IMR-90 (cell line): ENCODE data around the gene KMT2B. TPM values are rescaled to one million over a fixed set of nuclear protein-coding genes. Genes with fewer than 3 reads are reported as not detected.

Experiments
- ATAC-seq: fragments of 200-7000 bp; cut with Tn5 transposase; 2 replicates; pipeline ENCODE4 v1.9.1; 2020; ENCODE audit warnings: low read depth, mild to moderate bottlenecking, moderate library complexity
- BruUV-seq: library from RNA; stranded (reverse); fragments of 400-500 nt; replicated peaks from 2 replicates; lab custom pipeline; 2021; lab: Mats Ljungman, UMichigan
- CTCF ChIA-PET: fragments of 300-600 bp; formaldehyde crosslinking; extraction: SDS; loops from one replicate; lab custom pipeline; 2021; ENCODE audit warnings: antibody characterized with exemption; lab: Yijun Ruan, JAX
- POLR2A ChIA-PET: fragments of 300-600 bp; sonication (Branson Sonifier 250); formaldehyde crosslinking; loops from one replicate; lab custom pipeline; 2022; ENCODE audit warnings: antibody characterized with exemption; ENCODE audit not compliant: unreplicated experiment; lab: Charles Lee
- DNase-seq: peaks from one replicate; pipeline ENCODE4 v3.0.0; 2013
- H2AFZ ChIP-seq: replicated peaks from 2 replicates; pipeline ENCODE3; 2013; ENCODE audit warnings: low read length, mild to moderate bottlenecking; ENCODE audit not compliant: poor library complexity
- H2AK5ac ChIP-seq: 2 replicates; pipeline ENCODE4 v1.6.1; 2013; ENCODE audit warnings: low read depth, low read length, inconsistent platforms
- H2AK9ac ChIP-seq: replicated peaks from 2 replicates; pipeline ENCODE3; 2013; ENCODE audit warnings: mild to moderate bottlenecking, low read depth, low read length, moderate library complexity; ENCODE audit not compliant: poor library complexity
- H2BK120ac ChIP-seq: 2 replicates; pipeline ENCODE4 v1.6.1; 2013; ENCODE audit warnings: low read depth, low read length, inconsistent platforms
- H2BK15ac ChIP-seq: 3 replicates; pipeline ENCODE4 v1.6.1; 2013; ENCODE audit warnings: low read depth, low read length, inconsistent platforms
- H2BK20ac ChIP-seq: 2 replicates; pipeline ENCODE4 v1.6.1; 2013; ENCODE audit warnings: low read depth, mild to moderate bottlenecking, inconsistent platforms, low read length, moderate library complexity
- H2BK5ac ChIP-seq: 2 replicates; pipeline ENCODE4 v1.6.1; 2013; ENCODE audit warnings: mild to moderate bottlenecking, low read depth, low read length, inconsistent platforms; ENCODE audit not compliant: poor library complexity, severe bottlenecking
- H3K14ac ChIP-seq: replicated peaks from 2 replicates; pipeline ENCODE4 v1.6.1; 2013; ENCODE audit warnings: low read depth, low read length, inconsistent platforms
- H3K18ac ChIP-seq: 2 replicates; pipeline ENCODE4 v1.6.1; 2013; ENCODE audit warnings: low read depth, low read length, control low read depth
- H3K23ac ChIP-seq: 2 replicates; pipeline ENCODE4 v1.6.1; 2013; ENCODE audit warnings: low read depth, low read length, inconsistent platforms
- H3K27ac ChIP-seq: 2 replicates; pipeline ENCODE4 v1.5.1; 2013; ENCODE audit warnings: mild to moderate bottlenecking, control low read depth, low read length; ENCODE audit not compliant: insufficient read depth
- H3K27me3 ChIP-seq: 2 replicates; pipeline ENCODE4 v1.6.1; 2013; ENCODE audit warnings: low read length; ENCODE audit not compliant: control insufficient read depth, insufficient read depth
- H3K36me3 ChIP-seq: 2 replicates; pipeline ENCODE4 v1.6.1; 2013; ENCODE audit warnings: low read length, mixed read lengths; ENCODE audit not compliant: control insufficient read depth, insufficient read depth
- H3K4ac ChIP-seq: 2 replicates; pipeline ENCODE4 v1.6.1; 2013; ENCODE audit warnings: low read depth, low read length, inconsistent platforms
- H3K4me1 ChIP-seq: 2 replicates; pipeline ENCODE4 v1.6.1; 2013; ENCODE audit warnings: low read length, mixed read lengths; ENCODE audit not compliant: control insufficient read depth, insufficient read depth
- H3K4me2 ChIP-seq: 2 replicates; pipeline ENCODE4 v1.6.1; 2013; ENCODE audit warnings: low read depth, mild to moderate bottlenecking, control low read depth, low read length, moderate library complexity
- H3K4me3 ChIP-seq: 2 replicates; pipeline ENCODE4 v1.5.1; 2013; ENCODE audit warnings: low read depth, mild to moderate bottlenecking, control low read depth, low read length, moderate library complexity; ENCODE audit not compliant: insufficient read depth
- H3K56ac ChIP-seq: 2 replicates; pipeline ENCODE4 v1.6.1; 2013; ENCODE audit warnings: low read length, inconsistent platforms; ENCODE audit not compliant: insufficient read depth; ENCODE audit errors: extremely low read depth
- H3K79me1 ChIP-seq, 2 experiments: 2 replicates each; pipeline ENCODE4 v1.6.1; 2013; ENCODE audit warnings: low read length in 2 of 2, inconsistent platforms in 1 of 2, low read depth in 1 of 2
- H3K9ac ChIP-seq: 2 replicates; pipeline ENCODE4 v1.6.1; 2013; ENCODE audit warnings: low read depth, low read length, control low read depth
- H3K9me1 ChIP-seq: 2 replicates; pipeline ENCODE4 v1.6.1; 2013; ENCODE audit warnings: low read length, inconsistent platforms; ENCODE audit not compliant: insufficient read depth
- H3K9me3 ChIP-seq: 2 replicates; pipeline ENCODE4 v1.6.1; 2013; ENCODE audit warnings: low read length; ENCODE audit not compliant: control insufficient read depth, insufficient read depth
- H4K20me1 ChIP-seq: 2 replicates; pipeline ENCODE4 v1.6.1; 2013; ENCODE audit warnings: low read length, inconsistent platforms; ENCODE audit not compliant: insufficient read depth
- H4K5ac ChIP-seq: 2 replicates; pipeline ENCODE4 v1.6.1; 2013; ENCODE audit warnings: mild to moderate bottlenecking, low read depth, low read length, control low read depth
- H4K8ac ChIP-seq, 2 experiments: 2 replicates each; pipeline ENCODE4 v1.6.1; 2013; ENCODE audit warnings: low read depth in 2 of 2, low read length in 2 of 2, control low read depth in 1 of 2, inconsistent platforms in 1 of 2
- H4K91ac ChIP-seq: 2 replicates; pipeline ENCODE4 v1.6.1; 2013; ENCODE audit warnings: low read depth, low read length, inconsistent platforms; ENCODE audit not compliant: insufficient read depth
- FOS ChIP-seq: fragments of 150-350 bp; IDR thresholded peaks from 2 replicates; pipeline ENCODE4 v1.6.1; 2016; ENCODE audit warnings: low read depth, low read length
- MAFK ChIP-seq: IDR thresholded peaks from 2 replicates; pipeline ENCODE4 v1.6.1; 2012; ENCODE audit warnings: low read depth, low read length, improper control_type of control experiment
- MAZ ChIP-seq: IDR thresholded peaks from 2 replicates; pipeline ENCODE4 v1.6.1; 2012; ENCODE audit warnings: low read depth, mild to moderate bottlenecking, low read length, improper control_type of control experiment, moderate library complexity, borderline replicate concordance
- MXI1 ChIP-seq: IDR thresholded peaks from 2 replicates; pipeline ENCODE4 v1.6.1; 2012; ENCODE audit warnings: low read depth, mild to moderate bottlenecking, low read length, moderate library complexity, borderline replicate concordance
- POLR2A ChIP-seq: IDR thresholded peaks from 2 replicates; pipeline ENCODE4 v1.6.1; 2012; ENCODE audit warnings: mild to moderate bottlenecking, low read depth, low read length
- RFX5 ChIP-seq: IDR thresholded peaks from 2 replicates; pipeline ENCODE4 v1.8.0; 2012; ENCODE audit warnings: low read depth, mild to moderate bottlenecking, low read length, moderate library complexity
- WGBS, 2 experiments: methylation state at CpG; one replicate each; pipeline versions ENCODE4 v1.1.5 to v1.1.7; 2013; ENCODE audit warnings: missing lambda C conversion rate in 2 of 2; ENCODE audit not compliant: insufficient read length in 1 of 2; ENCODE audit errors: extremely low coverage in 2 of 2; 5-methylcytosine and 5-hydroxymethylcytosine counted together
- dilution Hi-C: fragments of 300-500 bp; cut with HindIII; formaldehyde crosslinking; loops from one replicate; pipeline ENCODE4 v1.14.3; 2018; ENCODE audit warnings: low sequenced_read_pairs; ENCODE audit not compliant: unreplicated experiment
- in situ Hi-C: fragments of 300-500 bp; cut with MboI; formaldehyde crosslinking; loops from 3 replicates; pipeline ENCODE4 v1.14.3; 2019; ENCODE audit warnings: low sequenced_read_pairs, inconsistent platforms, mixed read lengths
- intact Hi-C: fragments of 100-400 bp; cut with micrococcal nuclease; formaldehyde crosslinking; loops from 2 replicates; pipeline ENCODE4 v1.10.0; 2022
- polyA plus RNA-seq, 3 experiments: library from polyadenylated mRNA; depleted of rRNA; stranded (reverse); fragments of >200 nt; gene quantifications; 2 replicates each; pipeline ENCODE4 v1.2.3, GENCODE V29; 2012; ENCODE audit warnings: low replicate concordance in 1 of 3
- total RNA-seq: library from RNA; depleted of rRNA; stranded (reverse); fragments of >200 nt; gene quantifications from 2 replicates; pipeline ENCODE4 v1.2.3, GENCODE V29; 2012

The KMT2B gene
- total and polyA plus RNA-seq, 2 of the 4 experiments (the other 2 are of a cell fraction) = 3.0 to 30.7 TPM

DNA sequence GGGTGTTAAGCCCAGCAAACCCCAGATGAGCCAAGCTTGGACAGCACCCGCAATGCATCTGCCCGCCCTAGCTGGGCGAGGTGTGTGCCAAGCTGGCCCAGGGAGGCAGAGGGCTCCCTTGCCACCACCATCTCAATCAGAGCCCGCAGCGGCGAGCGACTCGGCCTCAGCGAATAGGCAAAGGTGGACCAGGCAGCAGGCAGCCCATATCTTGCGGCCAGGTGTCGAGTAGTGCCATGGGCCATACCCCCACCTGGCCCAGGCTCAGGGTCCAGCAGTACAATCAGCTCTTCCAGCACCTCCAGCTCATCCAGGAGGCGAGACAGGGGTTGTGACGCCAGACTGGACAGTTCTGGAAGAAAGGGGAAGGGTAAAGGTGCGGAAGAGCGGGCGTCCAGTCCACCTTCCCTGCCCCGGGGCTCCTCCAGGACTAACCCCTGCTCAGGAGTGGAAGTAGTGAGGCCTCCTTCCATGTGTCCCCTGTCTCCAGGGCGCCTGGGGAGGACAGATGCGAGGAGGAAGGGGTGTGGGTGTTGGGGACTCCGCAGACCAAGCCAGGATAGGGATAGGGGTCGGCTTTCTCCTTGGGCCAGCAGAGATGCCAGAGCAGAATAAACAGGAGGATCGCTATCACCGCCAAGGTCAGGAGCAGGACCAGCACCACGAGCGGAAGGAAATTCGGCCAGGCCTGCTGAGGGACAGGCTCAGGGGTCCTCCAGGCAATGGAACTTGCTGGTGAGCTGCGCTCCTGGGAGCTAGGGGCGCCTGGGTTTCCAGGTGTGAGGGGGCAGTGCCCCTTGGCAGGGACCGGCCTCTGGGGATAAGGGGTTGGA, 21.7 kb downstream of the KMT2B start:
- DNase-seq (no peak), ATAC-seq (no peak)
- H3K4me2 ChIP-seq = no peak overlapping the region; the same call in 1 of the 2 replicates
- H3K4me3 ChIP-seq = no peak overlapping the region
- H3K27me3 ChIP-seq = no peaks in the 10 kb centered on the region
- H2AK9ac ChIP-seq = peak overlapping the region; percentile 3
- dilution Hi-C loops = no loop called here
- no peak overlapping the region for H3K23ac ChIP-seq
- in situ Hi-C loops = no loop called here
- H2AK5ac ChIP-seq = no peak overlapping the region
- H3K9me3 ChIP-seq = no peaks in the 10 kb centered on the region
- peak overlapping the region; percentile 93 for H2AFZ ChIP-seq
- peaks cover 0 to 18% of the 10 kb centered on the region in 2 experiments; a peak in 2 of 4 replicates for H3K79me1 ChIP-seq
- H3K27ac ChIP-seq = no peak overlapping the region
- H4K5ac ChIP-seq = no peak overlapping the region
- H4K20me1 ChIP-seq = no peaks in the 10 kb centered on the region; the same call in 1 of the 2 replicates
- no peak overlapping the region for H3K56ac ChIP-seq
- BruUV-seq = no TSS peak
- H3K18ac ChIP-seq = no peak overlapping the region
- no peak overlapping the region for H2BK5ac ChIP-seq
- H3K14ac ChIP-seq = no peak overlapping the region
- H3K9ac ChIP-seq = no peak overlapping the region
- ChIA-PET CTCF (interaction anchor here (1.2 kb wide), 1 partner anchor 9 kb away, joined by 5 read pairs; no protein-coding TSS in a partner anchor), POLR2A (no interaction called here)
- 43% methylated on average over 3 of the region's 29 CpGs; no CpG with 5 or more reads in 1 of the 2 experiments for whole genome bisulfite sequencing, 2 experiments
- H2BK120ac ChIP-seq = no peak overlapping the region
- H4K91ac ChIP-seq = no peak overlapping the region
- TF ChIP-seq POLR2A (no peak), MAZ (no peak), MXI1 (no peak), MAFK (no peak), RFX5 (no peak), FOS (no peak)
- no peak overlapping the region for H3K4ac ChIP-seq
- H2BK15ac ChIP-seq = no peak overlapping the region
- no peak overlapping the region for H4K8ac ChIP-seq
- intact Hi-C loops = no loop called here
- H3K9me1 ChIP-seq = peaks cover 5% of the 10 kb centered on the region; the same call in 1 of the 2 replicates
- no peak overlapping the region for H2BK20ac ChIP-seq
- H3K4me1 ChIP-seq = 0 out of 2 replicates have a peak, but pooled peaks cover 3% of the 10 kb centered on the region
- H3K36me3 ChIP-seq = peaks cover 39% of the 10 kb centered on the region
